ENCODE measurements around the gene TMOD2.

- TF ChIP-seq CTCF (IDR thresholded peaks at IDR 0.05) (no peak), POLR2A (IDR thresholded peaks at IDR 0.05) (no peak)
Measured at GRCh38 chr15:51828621-51829375, 77.4 kb downstream of the TMOD2 start.

Measured in thyroid gland (tissue), 4 donors.